ENCODE results near the gene METAP2. TPM values are rescaled to one million over a fixed set of nuclear protein-coding genes. Genes with fewer than 3 reads are reported as not detected.
"Not testable (repeated sequence)": the region's sequence is repeated elsewhere in the genome, so short reads cannot be mapped to it uniquely, and the experiment has no call there.

Gene METAP2
- total and polyA plus RNA-seq, 2 donors (not counting 3 experiments of a cell fraction or from before 2014, with no cell fraction given): 28.5 to 105 TPM

DNA sequence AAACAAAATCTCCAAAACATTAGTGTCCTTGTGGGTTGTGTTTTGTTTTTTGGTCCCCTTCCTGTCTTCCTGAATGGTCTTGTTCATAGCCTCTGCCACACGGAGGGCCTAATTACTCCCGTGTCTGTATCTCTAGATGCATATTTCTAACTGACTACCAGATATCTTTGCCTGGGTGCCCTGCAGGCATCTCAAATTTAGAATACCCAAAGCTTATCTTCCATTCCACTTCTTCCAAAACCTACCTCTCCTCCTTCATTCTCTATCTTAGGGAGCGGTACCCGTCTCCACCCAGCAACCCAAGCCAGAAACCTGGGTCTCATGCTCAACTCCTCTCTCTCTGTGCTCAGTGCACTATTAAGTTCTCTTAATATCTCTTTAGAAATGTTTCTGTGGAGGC lies 10.9 kb upstream of the METAP2 start:
- H3K9ac ChIP-seq (replicated peaks; ENCODE audit: extremely low read depth, insufficient read depth, low read length): no peak overlapping the region
- no peaks in the 10 kb centered on the region for H3K9me3 ChIP-seq (replicated peaks; ENCODE audit: control insufficient read depth, insufficient read depth, low read length)
- intact Hi-C loops (cut with micrococcal nuclease): no loop called here
- FAIRE-seq (no peak), DNase-seq (ENCODE audit: low read depth, low spot score) (no peak)
- H3K4me2 ChIP-seq (ENCODE audit: insufficient read depth, low read length): no peak overlapping the region
- H2AFZ ChIP-seq (ENCODE audit: low read depth, low read length): no peak overlapping the region
- no peaks in the 10 kb centered on the region for H4K20me1 ChIP-seq (replicated peaks; ENCODE audit: control insufficient read depth, extremely low read depth, insufficient read depth, low read length)
- no peaks in the 10 kb centered on the region for H3K79me2 ChIP-seq (ENCODE audit: control insufficient read depth, insufficient read depth, low read length)
- no peak overlapping the region for H3K27ac ChIP-seq (ENCODE audit: insufficient read depth, low read depth, low read length)
- peaks cover 0 to 4% of the 10 kb centered on the region in 2 experiments for H3K27me3 ChIP-seq (ENCODE audit: control insufficient read depth in 2 of 2, insufficient read depth in 2 of 2, low read length in 2 of 2)
- no peak for TF ChIP-seq GATA2 (IDR thresholded peaks at IDR 0.05; ENCODE audit: insufficient read depth, insufficient read length, low read depth, low read length)
- TF ChIP-seq, protein P1, sequence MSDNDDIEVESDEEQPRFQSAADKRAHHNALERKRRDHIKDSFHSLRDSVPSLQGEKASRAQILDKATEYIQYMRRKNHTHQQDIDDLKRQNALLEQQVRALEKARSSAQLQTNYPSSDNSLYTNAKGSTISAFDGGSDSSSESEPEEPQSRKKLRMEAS (IDR thresholded peaks at IDR 0.05; ENCODE audit: insufficient read depth, insufficient read length): no peak
- TF ChIP-seq POLR2AphosphoS5 (IDR thresholded peaks at IDR 0.05; ENCODE audit: insufficient read depth, low read depth, low read length): no peak
- TF ChIP-seq JUN (IDR thresholded peaks at IDR 0.05; ENCODE audit: borderline replicate concordance, insufficient read depth, insufficient read length, low read depth): no peak
- TF ChIP-seq FOS (IDR thresholded peaks at IDR 0.05; ENCODE audit: borderline replicate concordance, insufficient read depth, low read length): no peak
- TF ChIP-seq MYC (IDR thresholded peaks at IDR 0.05; ENCODE audit: low read depth, low read length): no peak
- no peak for TF ChIP-seq EZH2 (IDR thresholded peaks at IDR 0.05; ENCODE audit: borderline replicate concordance, low read depth, low read length, severe bottlenecking)
- TF ChIP-seq POLR2A (IDR thresholded peaks at IDR 0.05; ENCODE audit: low read depth, low read length): no peak
- TF ChIP-seq, protein P2, sequence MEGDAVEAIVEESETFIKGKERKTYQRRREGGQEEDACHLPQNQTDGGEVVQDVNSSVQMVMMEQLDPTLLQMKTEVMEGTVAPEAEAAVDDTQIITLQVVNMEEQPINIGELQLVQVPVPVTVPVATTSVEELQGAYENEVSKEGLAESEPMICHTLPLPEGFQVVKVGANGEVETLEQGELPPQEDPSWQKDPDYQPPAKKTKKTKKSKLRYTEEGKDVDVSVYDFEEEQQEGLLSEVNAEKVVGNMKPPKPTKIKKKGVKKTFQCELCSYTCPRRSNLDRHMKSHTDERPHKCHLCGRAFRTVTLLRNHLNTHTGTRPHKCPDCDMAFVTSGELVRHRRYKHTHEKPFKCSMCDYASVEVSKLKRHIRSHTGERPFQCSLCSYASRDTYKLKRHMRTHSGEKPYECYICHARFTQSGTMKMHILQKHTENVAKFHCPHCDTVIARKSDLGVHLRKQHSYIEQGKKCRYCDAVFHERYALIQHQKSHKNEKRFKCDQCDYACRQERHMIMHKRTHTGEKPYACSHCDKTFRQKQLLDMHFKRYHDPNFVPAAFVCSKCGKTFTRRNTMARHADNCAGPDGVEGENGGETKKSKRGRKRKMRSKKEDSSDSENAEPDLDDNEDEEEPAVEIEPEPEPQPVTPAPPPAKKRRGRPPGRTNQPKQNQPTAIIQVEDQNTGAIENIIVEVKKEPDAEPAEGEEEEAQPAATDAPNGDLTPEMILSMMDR (IDR thresholded peaks at IDR 0.05; ENCODE audit: extremely low read depth in 1 of 2, insufficient read depth in 1 of 2, low read depth in 1 of 2, low read length in 2 of 2): no peak
- no TSS peak for BruUV-seq (replicated peaks)
- dilution Hi-C loops (cut with MboI; ENCODE audit: extremely low pct_ligation_motif_present, low sequenced_read_pairs): no loop called here
- no peaks in the 10 kb centered on the region for H3K36me3 ChIP-seq (ENCODE audit: control insufficient read depth in 2 of 2, extremely low read depth in 1 of 2, insufficient read depth in 2 of 2, low read length in 2 of 2)
- no peaks in the 10 kb centered on the region for H3K9me1 ChIP-seq (replicated peaks; ENCODE audit: control insufficient read depth, extremely low read depth, insufficient read depth, low read length)
- no peak overlapping the region for H3K4me3 ChIP-seq (replicated peaks in 1 of 3; ENCODE audit: insufficient read depth in 1 of 3, low read depth in 1 of 3, low read length in 3 of 3)
- H3K4me1 ChIP-seq (ENCODE audit: control insufficient read depth, extremely low read depth, insufficient read depth, low read length): no peaks in the 10 kb centered on the region
- ChIA-PET POLR2A (interaction anchor here (0.6 kb wide), 1 partner anchor 14 kb away, joined by 6 read pairs; no protein-coding TSS in a partner anchor), CTCF (no interaction called here)

DNA sequence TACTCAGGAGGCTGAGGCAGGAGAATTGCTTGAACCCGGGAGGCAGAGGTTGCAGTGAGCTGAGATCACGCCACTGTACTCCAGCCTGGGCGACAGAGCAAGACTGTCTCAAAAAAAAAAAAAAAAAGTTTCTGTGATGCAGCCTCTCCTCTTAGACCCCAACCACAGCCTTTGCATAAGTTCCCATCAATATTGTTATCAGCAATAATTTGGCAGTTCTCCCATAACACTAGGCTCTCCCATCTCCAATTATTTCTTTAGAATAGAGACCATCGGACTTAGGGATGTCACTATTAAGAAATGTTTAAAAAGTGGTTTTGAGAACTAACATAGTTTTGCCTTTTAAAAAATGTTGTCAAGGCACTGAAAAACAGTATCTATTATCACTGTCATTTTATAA lies 10.2 kb upstream of the METAP2 start:
- H4K20me1 ChIP-seq (replicated peaks; ENCODE audit: control insufficient read depth, extremely low read depth, insufficient read depth, low read length); H3K27me3 ChIP-seq (ENCODE audit: control insufficient read depth in 2 of 2, insufficient read depth in 2 of 2, low read length in 2 of 2); DNase-seq (ENCODE audit: low read depth, low spot score); H3K4me2 ChIP-seq (ENCODE audit: insufficient read depth, low read length); H3K9me1 ChIP-seq (replicated peaks; ENCODE audit: control insufficient read depth, extremely low read depth, insufficient read depth, low read length); H3K27ac ChIP-seq (ENCODE audit: insufficient read depth, low read depth, low read length); H3K4me1 ChIP-seq (ENCODE audit: control insufficient read depth, extremely low read depth, insufficient read depth, low read length); H3K4me3 ChIP-seq (replicated peaks in 1 of 3; ENCODE audit: insufficient read depth in 1 of 3, low read depth in 1 of 3, low read length in 3 of 3); H3K79me2 ChIP-seq (ENCODE audit: control insufficient read depth, insufficient read depth, low read length); H2AFZ ChIP-seq (ENCODE audit: low read depth, low read length); intact Hi-C loops (cut with micrococcal nuclease); dilution Hi-C loops (cut with MboI; ENCODE audit: extremely low pct_ligation_motif_present, low sequenced_read_pairs); H3K9me3 ChIP-seq (replicated peaks; ENCODE audit: control insufficient read depth, insufficient read depth, low read length); BruUV-seq (replicated peaks); H3K9ac ChIP-seq (replicated peaks; ENCODE audit: extremely low read depth, insufficient read depth, low read length); H3K36me3 ChIP-seq (ENCODE audit: control insufficient read depth in 2 of 2, extremely low read depth in 1 of 2, insufficient read depth in 2 of 2, low read length in 2 of 2): not testable (repeated sequence)
- POLR2A ChIA-PET: interaction anchor here (0.6 kb wide), 1 partner anchor 15 kb away, joined by 6 read pairs; no protein-coding TSS in a partner anchor
- FAIRE-seq: peak; percentile 12
- CTCF ChIA-PET: interaction anchor here (0.7 kb wide), 1 partner anchor 168 kb away, joined by 4 read pairs; no protein-coding TSS in a partner anchor

Measured in endothelial cell of umbilical vein (primary cell).